GM12892 (cell line): ENCODE results near the gene FOSB.

Experiments
- POLR2A ChIP-seq: IDR thresholded peaks from 2 replicates; pipeline ENCODE4 v1.6.1; 2011; ENCODE audit warnings: low read depth, low read length, control low read depth
- POLR2AphosphoS5 ChIP-seq: IDR thresholded peaks from 2 replicates; pipeline ENCODE4 v1.6.1; 2011; ENCODE audit warnings: low read depth, low read length, control low read depth

DNA sequence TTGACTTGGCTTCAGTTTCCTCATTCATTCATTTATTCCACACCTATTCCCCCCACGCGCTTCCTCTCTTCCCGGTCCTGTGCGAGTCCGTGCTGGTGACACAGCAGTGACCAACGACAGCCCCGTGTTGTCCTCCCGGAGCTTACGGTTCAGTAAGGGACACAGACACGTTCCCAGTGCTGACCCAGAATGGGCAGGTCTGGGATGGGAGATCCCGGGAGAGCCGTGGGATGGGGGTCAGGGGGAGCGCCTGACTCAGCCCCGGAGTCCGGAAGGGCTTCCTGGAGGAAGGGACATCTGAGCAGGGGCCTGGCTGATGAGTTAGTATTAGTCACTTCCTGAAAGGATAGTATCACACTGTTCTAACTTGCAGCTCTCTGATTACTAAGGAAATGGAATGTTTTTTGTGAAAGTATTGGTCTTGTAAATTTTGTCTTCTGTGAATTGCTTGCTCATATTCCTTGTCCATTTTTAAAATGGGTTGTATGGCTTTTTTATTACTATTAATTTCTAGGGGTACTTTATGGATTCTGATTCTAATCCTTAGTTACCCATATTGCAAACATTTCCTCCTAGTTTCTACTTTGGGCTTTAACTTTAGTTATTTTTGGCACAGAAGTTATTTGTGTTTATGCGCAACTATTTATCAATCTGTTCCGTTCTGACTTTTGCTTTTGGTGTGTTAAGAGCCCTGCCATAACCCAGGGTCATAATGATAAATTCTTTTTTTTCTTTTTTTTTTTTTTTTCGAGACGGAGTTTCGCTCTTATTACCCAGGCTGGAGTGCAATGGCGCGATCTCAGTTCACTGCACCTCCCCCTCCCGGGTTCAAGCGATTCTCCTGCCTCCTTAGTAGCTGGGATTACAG, 43.4 kb upstream of the FOSB start:
- no peak for TF ChIP-seq POLR2A
- TF ChIP-seq POLR2AphosphoS5 = no peak
